SK-N-SH treated with all-trans-retinoic acid at 6 μM for 48 hours (cell line): ENCODE results near the gene CLEC4D.
"Not testable (repeated sequence)": the region's sequence is repeated elsewhere in the genome, so short reads cannot be mapped to it uniquely, and the experiment has no call there.

ENCODE experiments used
- ATAC-seq: fragments of 200-7000 bp; cut with Tn5 transposase; 3 replicates; pipeline ENCODE4 v1.9.1; 2020; ENCODE audit warnings: mild to moderate bottlenecking, moderate library complexity
- ARNTL ChIP-seq: fragments of 450-650 bp; formaldehyde crosslinking; IDR thresholded peaks from 2 replicates; pipeline ENCODE4 v1.5.0; 2020; ENCODE audit warnings: low read depth, mild to moderate bottlenecking, moderate library complexity, borderline replicate concordance
- BACH2 ChIP-seq: fragments of 250-450 bp; sonication (Bioruptor Pico); IDR thresholded peaks from 2 replicates; pipeline ENCODE4 v1.9.0; 2021; ENCODE audit warnings: mild to moderate bottlenecking, borderline replicate concordance
- CSDC2 ChIP-seq: fragments of 250-450 bp; sonication (Bioruptor Pico); IDR thresholded peaks from 2 replicates; pipeline ENCODE4 v1.5.0; 2020; ENCODE audit warnings: mild to moderate bottlenecking, moderate library complexity
- GLIS3 ChIP-seq: fragments of 250-450 bp; sonication (Bioruptor Pico); IDR thresholded peaks from 2 replicates; pipeline ENCODE4 v1.5.0; 2020; ENCODE audit warnings: mild to moderate bottlenecking, moderate library complexity
- ISL1 ChIP-seq: fragments of 250-450 bp; sonication (Bioruptor Pico); IDR thresholded peaks from 2 replicates; pipeline ENCODE4 v2.1.2; 2022; ENCODE audit warnings: mild to moderate bottlenecking, moderate library complexity
- OSR1 ChIP-seq: fragments of 250-450 bp; sonication (Bioruptor Pico); IDR thresholded peaks from 2 replicates; pipeline ENCODE4 v1.8.0; 2022; ENCODE audit warnings: moderate library complexity, mild to moderate bottlenecking, inconsistent platforms
- POU6F1 ChIP-seq: fragments of 250-450 bp; sonication (Bioruptor Pico); IDR thresholded peaks from 2 replicates; pipeline ENCODE4 v1.8.0; 2021; ENCODE audit warnings: low read depth, mild to moderate bottlenecking, moderate library complexity, borderline replicate concordance
- PPARA ChIP-seq: fragments of 250-450 bp; sonication (Bioruptor Pico); IDR thresholded peaks from 2 replicates; pipeline ENCODE4 v1.5.0; 2020; ENCODE audit warnings: mild to moderate bottlenecking, borderline replicate concordance
- RARB ChIP-seq: fragments of 250-450 bp; sonication (Bioruptor Pico); IDR thresholded peaks from 2 replicates; pipeline ENCODE4 v1.8.0; 2021; ENCODE audit warnings: mild to moderate bottlenecking, moderate library complexity
- TCF4 ChIP-seq: fragments of 250-450 bp; sonication (Bioruptor Pico); IDR thresholded peaks from 2 replicates; pipeline ENCODE4 v1.8.0; 2021; ENCODE audit warnings: mild to moderate bottlenecking, moderate library complexity, borderline replicate concordance
- TOX ChIP-seq: fragments of 250-450 bp; sonication (Bioruptor Pico); IDR thresholded peaks from 2 replicates; pipeline ENCODE4 v1.8.0; 2021; ENCODE audit warnings: mild to moderate bottlenecking, moderate library complexity, borderline replicate concordance
- ZC3H10 ChIP-seq: fragments of 250-450 bp; sonication (Bioruptor Pico); IDR thresholded peaks from 2 replicates; pipeline ENCODE4 v1.5.1; 2021; ENCODE audit warnings: mild to moderate bottlenecking, moderate library complexity
- ZFP3 ChIP-seq: fragments of 250-450 bp; sonication (Bioruptor Pico); IDR thresholded peaks from 2 replicates; pipeline ENCODE4 v1.5.0; 2020; ENCODE audit warnings: mild to moderate bottlenecking, moderate library complexity
- ZFP30 ChIP-seq: fragments of 450-650 bp; formaldehyde crosslinking; IDR thresholded peaks from 2 replicates; pipeline ENCODE4 v1.5.0; 2022; ENCODE audit warnings: mild to moderate bottlenecking, moderate library complexity
- ZNF565 ChIP-seq: fragments of 450-650 bp; formaldehyde crosslinking; conservative IDR thresholded peaks from 2 replicates; pipeline ENCODE4 v1.5.0; 2020; ENCODE audit warnings: low read depth, mild to moderate bottlenecking, moderate library complexity
- ZNF70 ChIP-seq: fragments of 450-650 bp; formaldehyde crosslinking; IDR thresholded peaks from 2 replicates; pipeline ENCODE4 v1.5.0; 2020; ENCODE audit warnings: mild to moderate bottlenecking, moderate library complexity
- ZNF8 ChIP-seq: fragments of 450-650 bp; formaldehyde crosslinking; IDR thresholded peaks from 2 replicates; pipeline ENCODE4 v1.5.0; 2020; ENCODE audit warnings: mild to moderate bottlenecking, moderate library complexity
- TF ChIP-seq, protein P1 (sequence below): fragments of 250-450 bp; sonication (Bioruptor Pico); IDR thresholded peaks from 2 replicates; pipeline ENCODE4 v1.5.1; 2020; ENCODE audit warnings: low read depth, mild to moderate bottlenecking, moderate library complexity
- TF ChIP-seq, protein P2 (sequence below): fragments of 250-450 bp; sonication (Bioruptor Pico); IDR thresholded peaks from 2 replicates; pipeline ENCODE4 v1.8.0; 2020; ENCODE audit warnings: mild to moderate bottlenecking, moderate library complexity, borderline replicate concordance
- TF ChIP-seq, protein P3 (sequence below): fragments of 250-450 bp; sonication (Bioruptor Pico); IDR thresholded peaks from 2 replicates; pipeline ENCODE4 v1.5.0; 2020; ENCODE audit warnings: mild to moderate bottlenecking, moderate library complexity

The CLEC4D gene

DNA sequence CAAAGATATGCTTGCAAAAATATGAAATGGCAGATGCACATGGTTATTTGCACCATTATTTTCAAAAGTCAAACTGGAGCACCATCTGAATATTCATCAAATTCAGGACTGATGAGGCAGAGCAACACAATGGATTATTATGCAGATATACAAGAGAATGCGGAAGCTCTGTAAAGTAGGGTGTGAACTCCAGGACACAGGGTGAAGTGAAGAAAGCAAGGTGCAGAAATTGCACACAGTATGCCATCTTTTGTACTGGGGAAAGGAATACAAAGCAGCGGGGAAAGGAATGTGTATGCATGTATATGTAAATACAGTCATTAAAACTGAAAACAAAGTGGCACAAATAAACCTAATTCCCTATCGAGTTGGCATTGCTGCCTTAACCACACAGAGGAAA lies 50.1 kb downstream of the CLEC4D start:
- no peak for ATAC-seq
- TF ChIP-seq ZFP30 (CRISPR knock-in tag) (no peak), POU6F1 (CRISPR knock-in tag) (no peak), ZNF8 (CRISPR knock-in tag) (no peak), ZNF565 (CRISPR knock-in tag) (no peak), OSR1 (CRISPR knock-in tag) (no peak), TOX (no peak)

DNA sequence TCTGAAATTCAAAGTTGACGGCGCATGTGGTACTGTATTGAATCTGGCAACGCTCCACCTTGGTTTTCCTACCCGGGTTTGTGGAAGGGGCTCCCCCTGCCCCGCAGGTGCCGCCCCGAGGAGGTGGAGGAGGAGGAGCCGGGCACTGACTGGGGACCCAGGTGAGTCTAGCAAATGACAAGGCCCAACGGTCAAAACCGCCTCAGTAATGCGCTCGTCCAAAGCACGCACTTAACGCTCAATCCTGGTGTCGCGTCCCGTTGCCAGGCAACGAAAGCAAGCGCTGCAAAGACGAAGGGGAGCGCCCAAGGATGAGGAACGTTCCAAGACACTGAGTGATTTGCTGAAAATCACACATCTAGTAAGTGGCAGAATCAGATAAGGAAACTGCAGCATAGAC lies 51.4 kb downstream of the CLEC4D start:
- ATAC-seq, result no peak
- no peak for TF ChIP-seq ISL1 (CRISPR knock-in tag)
- no peak for TF ChIP-seq ZNF565 (CRISPR knock-in tag)
- TF ChIP-seq, protein P1, sequence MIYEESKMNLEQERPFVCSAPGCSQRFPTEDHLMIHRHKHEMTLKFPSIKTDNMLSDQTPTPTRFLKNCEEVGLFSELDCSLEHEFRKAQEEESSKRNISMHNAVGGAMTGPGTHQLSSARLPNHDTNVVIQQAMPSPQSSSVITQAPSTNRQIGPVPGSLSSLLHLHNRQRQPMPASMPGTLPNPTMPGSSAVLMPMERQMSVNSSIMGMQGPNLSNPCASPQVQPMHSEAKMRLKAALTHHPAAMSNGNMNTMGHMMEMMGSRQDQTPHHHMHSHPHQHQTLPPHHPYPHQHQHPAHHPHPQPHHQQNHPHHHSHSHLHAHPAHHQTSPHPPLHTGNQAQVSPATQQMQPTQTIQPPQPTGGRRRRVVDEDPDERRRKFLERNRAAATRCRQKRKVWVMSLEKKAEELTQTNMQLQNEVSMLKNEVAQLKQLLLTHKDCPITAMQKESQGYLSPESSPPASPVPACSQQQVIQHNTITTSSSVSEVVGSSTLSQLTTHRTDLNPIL (CRISPR knock-in tag), result no peak
- TF ChIP-seq ZNF8 (CRISPR knock-in tag), result no peak
- no peak for TF ChIP-seq ARNTL (CRISPR knock-in tag)
- TF ChIP-seq, protein P2, sequence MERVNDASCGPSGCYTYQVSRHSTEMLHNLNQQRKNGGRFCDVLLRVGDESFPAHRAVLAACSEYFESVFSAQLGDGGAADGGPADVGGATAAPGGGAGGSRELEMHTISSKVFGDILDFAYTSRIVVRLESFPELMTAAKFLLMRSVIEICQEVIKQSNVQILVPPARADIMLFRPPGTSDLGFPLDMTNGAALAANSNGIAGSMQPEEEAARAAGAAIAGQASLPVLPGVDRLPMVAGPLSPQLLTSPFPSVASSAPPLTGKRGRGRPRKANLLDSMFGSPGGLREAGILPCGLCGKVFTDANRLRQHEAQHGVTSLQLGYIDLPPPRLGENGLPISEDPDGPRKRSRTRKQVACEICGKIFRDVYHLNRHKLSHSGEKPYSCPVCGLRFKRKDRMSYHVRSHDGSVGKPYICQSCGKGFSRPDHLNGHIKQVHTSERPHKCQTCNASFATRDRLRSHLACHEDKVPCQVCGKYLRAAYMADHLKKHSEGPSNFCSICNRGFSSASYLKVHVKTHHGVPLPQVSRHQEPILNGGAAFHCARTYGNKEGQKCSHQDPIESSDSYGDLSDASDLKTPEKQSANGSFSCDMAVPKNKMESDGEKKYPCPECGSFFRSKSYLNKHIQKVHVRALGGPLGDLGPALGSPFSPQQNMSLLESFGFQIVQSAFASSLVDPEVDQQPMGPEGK (CRISPR knock-in tag), result no peak
- TF ChIP-seq RARB (CRISPR knock-in tag), result no peak
- no peak for TF ChIP-seq TOX
- no peak for TF ChIP-seq PPARA
- TF ChIP-seq CSDC2, result no peak
- no peak for TF ChIP-seq ZC3H10 (CRISPR knock-in tag)
- TF ChIP-seq, protein P3, sequence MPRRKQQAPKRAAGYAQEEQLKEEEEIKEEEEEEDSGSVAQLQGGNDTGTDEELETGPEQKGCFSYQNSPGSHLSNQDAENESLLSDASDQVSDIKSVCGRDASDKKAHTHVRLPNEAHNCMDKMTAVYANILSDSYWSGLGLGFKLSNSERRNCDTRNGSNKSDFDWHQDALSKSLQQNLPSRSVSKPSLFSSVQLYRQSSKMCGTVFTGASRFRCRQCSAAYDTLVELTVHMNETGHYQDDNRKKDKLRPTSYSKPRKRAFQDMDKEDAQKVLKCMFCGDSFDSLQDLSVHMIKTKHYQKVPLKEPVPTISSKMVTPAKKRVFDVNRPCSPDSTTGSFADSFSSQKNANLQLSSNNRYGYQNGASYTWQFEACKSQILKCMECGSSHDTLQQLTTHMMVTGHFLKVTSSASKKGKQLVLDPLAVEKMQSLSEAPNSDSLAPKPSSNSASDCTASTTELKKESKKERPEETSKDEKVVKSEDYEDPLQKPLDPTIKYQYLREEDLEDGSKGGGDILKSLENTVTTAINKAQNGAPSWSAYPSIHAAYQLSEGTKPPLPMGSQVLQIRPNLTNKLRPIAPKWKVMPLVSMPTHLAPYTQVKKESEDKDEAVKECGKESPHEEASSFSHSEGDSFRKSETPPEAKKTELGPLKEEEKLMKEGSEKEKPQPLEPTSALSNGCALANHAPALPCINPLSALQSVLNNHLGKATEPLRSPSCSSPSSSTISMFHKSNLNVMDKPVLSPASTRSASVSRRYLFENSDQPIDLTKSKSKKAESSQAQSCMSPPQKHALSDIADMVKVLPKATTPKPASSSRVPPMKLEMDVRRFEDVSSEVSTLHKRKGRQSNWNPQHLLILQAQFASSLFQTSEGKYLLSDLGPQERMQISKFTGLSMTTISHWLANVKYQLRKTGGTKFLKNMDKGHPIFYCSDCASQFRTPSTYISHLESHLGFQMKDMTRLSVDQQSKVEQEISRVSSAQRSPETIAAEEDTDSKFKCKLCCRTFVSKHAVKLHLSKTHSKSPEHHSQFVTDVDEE, result no peak
- no peak for TF ChIP-seq BACH2 (CRISPR knock-in tag)
- TF ChIP-seq, all 23 proteins: peak for 0

DNA sequence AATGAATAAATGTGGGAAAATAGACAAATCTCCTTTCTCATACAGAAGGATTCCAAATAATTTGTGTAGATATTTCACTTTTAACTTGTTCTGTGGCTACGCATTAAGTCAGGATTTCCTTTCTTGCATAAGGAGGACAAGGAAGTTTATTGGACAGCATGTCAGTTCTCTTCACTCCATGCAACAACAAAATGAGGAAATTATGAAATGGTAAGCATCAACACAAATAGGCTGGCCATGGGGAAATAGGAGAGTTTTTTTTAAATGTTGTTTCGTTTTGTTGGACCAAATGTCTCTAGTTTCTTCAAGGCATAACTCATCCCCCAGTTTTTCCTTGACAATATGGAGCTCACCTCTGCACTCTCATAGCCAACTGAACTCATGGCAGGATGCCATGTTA lies 52.7 kb downstream of the CLEC4D start:
- not testable (repeated sequence) for ATAC-seq

GRCh38 chr12:8566525-8566924 lies 53.2 kb downstream of the CLEC4D start:
- TF ChIP-seq GLIS3 (CRISPR knock-in tag) (no peak), ZNF70 (no peak), ZNF8 (CRISPR knock-in tag) (no peak), ZFP3 (no peak), TOX (no peak), CSDC2 (no peak), ZC3H10 (CRISPR knock-in tag) (no peak), TCF4 (CRISPR knock-in tag) (no peak), PPARA (no peak)
- TF ChIP-seq, protein P1 (CRISPR knock-in tag), result no peak
- ATAC-seq, result no peak
